HCT116 (cell line): ENCODE results near the gene PFKP. TPM values are rescaled to one million over a fixed set of nuclear protein-coding genes. Genes with fewer than 3 reads are reported as not detected.

ENCODE experiments used
- ATAC-seq: fragments of 200-7000 bp; cut with Tn5 transposase; 2 replicates; pipeline ENCODE4 v1.9.1; 2020; ENCODE audit warnings: mild to moderate bottlenecking, moderate library complexity
- BruUV-seq: library from RNA; stranded (reverse); fragments of 400-500 nt; replicated peaks from 2 replicates; lab custom pipeline; 2021; lab: Mats Ljungman, UMichigan
- CTCF ChIA-PET: fragments of 300-600 bp; sonication (Branson Sonifier 250); formaldehyde crosslinking; loops from one replicate; lab custom pipeline; 2021; ENCODE audit warnings: antibody characterized with exemption; lab: Charles Lee
- POLR2A ChIA-PET: fragments of 300-600, 350-600 bp; sonication (Branson Sonifier 250); formaldehyde crosslinking; loops from one replicate; lab custom pipeline; 2021; ENCODE audit warnings: antibody characterized with exemption; lab: Charles Lee
- RAD21 ChIA-PET, 2 experiments: fragments of 300-600 bp; sonication (Branson Sonifier 250); formaldehyde crosslinking; loops; one replicate each; lab custom pipeline; 2023; ENCODE audit warnings: low total read pairs in 2 of 2; ENCODE audit not compliant: uncharacterized antibody in 2 of 2, unreplicated experiment in 2 of 2, low non-redundant PET in 1 of 2; lab: Charles Lee
- DNase-seq: peaks from one replicate; pipeline ENCODE4 v3.0.0-alpha.2; 2010; ENCODE audit warnings: low read depth, low spot score
- H2AFZ ChIP-seq: fragments of 200-600 bp; shearing (Covaris generic), sonication (generic); 2 replicates; pipeline ENCODE4 v1.6.1; 2017; ENCODE audit warnings: low read depth, mixed run types, mixed read lengths, antibody characterized with exemption, low read length; ENCODE audit not compliant: poor library complexity, severe bottlenecking
- H3K27ac ChIP-seq: 2 replicates; pipeline ENCODE4 v1.5.1; 2012; ENCODE audit warnings: low read depth, low read length
- H3K27me3 ChIP-seq: fragments of 200-600 bp; sonication (generic); 2 replicates; pipeline ENCODE4 v1.6.1; 2016; ENCODE audit warnings: mixed run types, low read length, mixed read lengths; ENCODE audit not compliant: insufficient read depth
- H3K36me3 ChIP-seq, 2 experiments: fragments of 200-500 bp in 1 of 2; fragments of 200-600 bp in 1 of 2; sonication (Bioruptor generic) in 1 of 2; sonication (generic) in 1 of 2; 2 replicates each; pipeline versions ENCODE4 v1.5.1 to v1.6.1; 2014 to 2016; ENCODE audit warnings: low read length in 2 of 2, inconsistent platforms in 1 of 2, mixed read lengths in 1 of 2, mixed run types in 1 of 2; ENCODE audit not compliant: insufficient read depth in 2 of 2, control insufficient read depth in 1 of 2
- H3K4me1 ChIP-seq, 2 experiments: fragments of 200-600 bp in 1 of 2; sonication (generic) in 1 of 2; 2 replicates each; pipeline versions ENCODE4 v1.5.1 to v1.6.1; 2012 to 2017; ENCODE audit warnings: low read length in 2 of 2, inconsistent platforms in 1 of 2, mild to moderate bottlenecking in 1 of 2, mixed read lengths in 1 of 2, mixed run types in 1 of 2, moderate library complexity in 1 of 2; ENCODE audit not compliant: insufficient read depth in 2 of 2, control insufficient read depth in 1 of 2
- H3K4me2 ChIP-seq: fragments of 200-600 bp; sonication (generic); 2 replicates; pipeline ENCODE4 v1.6.1; 2017; ENCODE audit warnings: mixed run types, low read length, mixed read lengths
- H3K4me3 ChIP-seq, 2 experiments: fragments of 200-600 bp in 1 of 2; sonication (generic) in 1 of 2; replicated peaks in 1 of 2; 2 replicates each; pipeline ENCODE4 v1.5.1; 2011 to 2016; ENCODE audit warnings: low read length in 2 of 2, control low read depth in 1 of 2, low read depth in 1 of 2, mild to moderate bottlenecking in 1 of 2, mixed read lengths in 1 of 2, mixed run types in 1 of 2
- H3K79me2 ChIP-seq: fragments of 200-600 bp; sonication (generic); 2 replicates; pipeline ENCODE4 v1.6.1; 2017; ENCODE audit warnings: mild to moderate bottlenecking, mixed run types, low read length, moderate library complexity, mixed read lengths; ENCODE audit not compliant: insufficient read depth
- H3K9ac ChIP-seq: fragments of 200-600 bp; sonication (generic); 2 replicates; pipeline ENCODE4 v1.6.1; 2016; ENCODE audit warnings: low read length, mixed read lengths
- H3K9me2 ChIP-seq: fragments of 200-600 bp; sonication (generic), shearing (Covaris generic); 2 replicates; pipeline ENCODE4 v1.6.1; 2017; ENCODE audit warnings: mixed run types, mild to moderate bottlenecking, moderate library complexity; ENCODE audit not compliant: insufficient read depth
- H3K9me3 ChIP-seq, 2 experiments: fragments of 200-500 bp in 1 of 2; fragments of 200-600 bp in 1 of 2; sonication (Bioruptor generic) in 1 of 2; sonication (generic) in 1 of 2; 2 replicates each; pipeline ENCODE4 v1.6.1; 2014 to 2017; ENCODE audit warnings: low read length in 2 of 2, mixed read lengths in 2 of 2, inconsistent platforms in 1 of 2, low read depth in 1 of 2, mild to moderate bottlenecking in 1 of 2, mixed run types in 1 of 2, moderate library complexity in 1 of 2; ENCODE audit not compliant: control insufficient read depth in 1 of 2, insufficient read depth in 1 of 2
- H4K20me1 ChIP-seq: fragments of 200-600 bp; sonication (generic), shearing (Covaris generic); 2 replicates; pipeline ENCODE4 v1.6.1; 2017; ENCODE audit warnings: mixed run types, mild to moderate bottlenecking, moderate library complexity; ENCODE audit not compliant: insufficient read depth
- CEBPB ChIP-seq: IDR thresholded peaks from 2 replicates; pipeline ENCODE4 v1.6.1; 2012; ENCODE audit warnings: low read depth
- EZH2phosphoT487 ChIP-seq: fragments of 200-600 bp; IDR thresholded peaks from 2 replicates; pipeline ENCODE4 v1.6.1; 2018; ENCODE audit warnings: antibody characterized with exemption, borderline replicate concordance
- JUND ChIP-seq: IDR thresholded peaks from 2 replicates; pipeline ENCODE4 v1.6.1; 2012
- POLR2A ChIP-seq: IDR thresholded peaks from 2 replicates; pipeline ENCODE4 v1.7.0; 2011; ENCODE audit warnings: borderline replicate concordance; ENCODE audit not compliant: insufficient read depth, insufficient read length; ENCODE audit errors: extremely low read depth
- POLR2AphosphoS5 ChIP-seq: IDR thresholded peaks from 2 replicates; pipeline ENCODE4 v1.6.1; 2011; ENCODE audit warnings: mild to moderate bottlenecking, low read depth, low read length, moderate library complexity
- SIN3A ChIP-seq: IDR thresholded peaks from 2 replicates; pipeline ENCODE4 v1.6.1; 2012; ENCODE audit warnings: low read depth
- SP1 ChIP-seq: IDR thresholded peaks from 2 replicates; pipeline ENCODE4 v1.6.1; 2012; ENCODE audit warnings: low read depth
- SRF ChIP-seq: IDR thresholded peaks from 2 replicates; pipeline ENCODE4 v1.6.1; 2012; ENCODE audit warnings: low read depth
- TCF7L2 ChIP-seq: IDR thresholded peaks from 2 replicates; pipeline ENCODE4 v1.7.0; 2011; ENCODE audit warnings: borderline replicate concordance, inconsistent platforms; ENCODE audit not compliant: insufficient read depth, insufficient read length; ENCODE audit errors: extremely low read depth
- YY1 ChIP-seq: IDR thresholded peaks from 2 replicates; pipeline ENCODE4 v1.6.1; 2011; ENCODE audit warnings: low read length, low read depth, moderate library complexity, mild to moderate bottlenecking; ENCODE audit not compliant: insufficient replicate concordance; ENCODE audit errors: extremely low read depth
- ZNF274 ChIP-seq: fragments of 200-500 bp; sonication (Bioruptor generic); IDR thresholded peaks from 2 replicates; pipeline ENCODE4 v1.6.1; 2014; ENCODE audit warnings: mild to moderate bottlenecking, low read depth, low read length, inconsistent platforms
- intact Hi-C: fragments of 100-400 bp; cut with micrococcal nuclease; formaldehyde crosslinking; loops from 2 replicates; pipeline ENCODE4 v1.10.0; 2022
- total RNA-seq: library from RNA; stranded (reverse); gene quantifications from one replicate; pipeline ENCODE4 v1.2.1, GENCODE V29; 2021; ENCODE audit not compliant: unreplicated experiment
- TF ChIP-seq, protein P1 (sequence below): IDR thresholded peaks from 2 replicates; pipeline ENCODE4 v1.6.1; 2012
- TF ChIP-seq, protein P2 (sequence below): IDR thresholded peaks from 2 replicates; pipeline ENCODE4 v1.6.1; 2012
- TF ChIP-seq, protein P3 (sequence below): IDR thresholded peaks from 2 replicates; pipeline ENCODE4 v1.6.1; 2011; ENCODE audit warnings: mild to moderate bottlenecking, low read length, moderate library complexity; ENCODE audit not compliant: insufficient replicate concordance; ENCODE audit errors: extremely low read depth

Gene PFKP
- total RNA-seq, 1 experiment from 2014 or later, result 237 TPM

DNA sequence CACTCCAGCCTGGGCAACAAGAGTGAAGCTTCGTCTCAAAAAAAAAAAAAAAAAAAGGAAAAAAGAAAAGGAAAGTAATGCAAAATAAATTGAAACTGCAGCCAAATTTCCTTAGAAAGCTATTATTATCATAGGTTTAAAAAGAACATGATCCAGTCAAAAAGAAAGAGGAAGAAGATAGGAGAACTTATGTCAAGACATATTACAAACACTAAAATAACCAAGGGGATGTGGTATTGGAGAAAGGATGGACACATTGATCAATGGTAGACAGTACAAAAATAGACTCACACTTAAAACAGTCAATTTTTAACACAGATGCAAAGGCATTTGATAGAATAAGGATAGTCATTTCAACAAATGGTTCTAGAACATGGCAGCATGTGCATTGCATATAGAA, 27.3 kb upstream of the PFKP start:
- no peaks in the 10 kb centered on the region for H4K20me1 ChIP-seq
- no peak overlapping the region for H2AFZ ChIP-seq
- H3K27me3 ChIP-seq, result peaks cover 9% of the 10 kb centered on the region; the same call in 1 of the 2 replicates
- RAD21 ChIA-PET, result no interaction called here
- H3K27ac ChIP-seq, result no peak overlapping the region
- BruUV-seq, result no TSS peak
- no peaks in the 10 kb centered on the region for H3K9me3 ChIP-seq
- no peaks in the 10 kb centered on the region for H3K36me3 ChIP-seq
- no peak for ATAC-seq
- intact Hi-C loops, result no loop called here
- no peak for TF ChIP-seq POLR2AphosphoS5
- TF ChIP-seq EZH2phosphoT487, result no peak
- TF ChIP-seq POLR2A, result no peak
- TF ChIP-seq JUND, result no peak
- TF ChIP-seq, protein P1, sequence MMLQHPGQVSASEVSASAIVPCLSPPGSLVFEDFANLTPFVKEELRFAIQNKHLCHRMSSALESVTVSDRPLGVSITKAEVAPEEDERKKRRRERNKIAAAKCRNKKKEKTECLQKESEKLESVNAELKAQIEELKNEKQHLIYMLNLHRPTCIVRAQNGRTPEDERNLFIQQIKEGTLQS, result no peak
- no peak for TF ChIP-seq SRF
- no peak for TF ChIP-seq YY1
- no peak for TF ChIP-seq SP1
- TF ChIP-seq, protein P2, sequence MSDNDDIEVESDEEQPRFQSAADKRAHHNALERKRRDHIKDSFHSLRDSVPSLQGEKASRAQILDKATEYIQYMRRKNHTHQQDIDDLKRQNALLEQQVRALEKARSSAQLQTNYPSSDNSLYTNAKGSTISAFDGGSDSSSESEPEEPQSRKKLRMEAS, result no peak
- no peak for TF ChIP-seq CEBPB
- TF ChIP-seq ZNF274, result no peak
- TF ChIP-seq, protein P3, sequence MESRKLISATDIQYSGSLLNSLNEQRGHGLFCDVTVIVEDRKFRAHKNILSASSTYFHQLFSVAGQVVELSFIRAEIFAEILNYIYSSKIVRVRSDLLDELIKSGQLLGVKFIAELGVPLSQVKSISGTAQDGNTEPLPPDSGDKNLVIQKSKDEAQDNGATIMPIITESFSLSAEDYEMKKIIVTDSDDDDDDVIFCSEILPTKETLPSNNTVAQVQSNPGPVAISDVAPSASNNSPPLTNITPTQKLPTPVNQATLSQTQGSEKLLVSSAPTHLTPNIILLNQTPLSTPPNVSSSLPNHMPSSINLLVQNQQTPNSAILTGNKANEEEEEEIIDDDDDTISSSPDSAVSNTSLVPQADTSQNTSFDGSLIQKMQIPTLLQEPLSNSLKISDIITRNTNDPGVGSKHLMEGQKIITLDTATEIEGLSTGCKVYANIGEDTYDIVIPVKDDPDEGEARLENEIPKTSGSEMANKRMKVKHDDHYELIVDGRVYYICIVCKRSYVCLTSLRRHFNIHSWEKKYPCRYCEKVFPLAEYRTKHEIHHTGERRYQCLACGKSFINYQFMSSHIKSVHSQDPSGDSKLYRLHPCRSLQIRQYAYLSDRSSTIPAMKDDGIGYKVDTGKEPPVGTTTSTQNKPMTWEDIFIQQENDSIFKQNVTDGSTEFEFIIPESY, result no peak
- no peak for TF ChIP-seq SIN3A
- no peak for TF ChIP-seq TCF7L2
- TF ChIP-seq, all 23 proteins: peak for 0
- CTCF ChIA-PET, result no interaction called here
- DNase-seq, result no peak
- Histone ChIP-seq H3K9me2 (no peaks in the 10 kb centered on the region), H3K4me1 (peaks cover 0 to 6% of the 10 kb centered on the region in 2 experiments; a peak in 2 of 4 replicates), H3K9ac (no peak overlapping the region), H3K4me3 (no peak overlapping the region), H3K4me2 (no peak overlapping the region), H3K79me2 (no peaks in the 10 kb centered on the region)
- POLR2A ChIA-PET, result no interaction called here
